HepG2 (cell line): ENCODE results near the gene TMTC2. TPM values are rescaled to one million over a fixed set of nuclear protein-coding genes. Genes with fewer than 3 reads are reported as not detected.

Experiments used
- ATAC-seq: fragments of 200-7000 bp; cut with Tn5 transposase; 3 replicates; pipeline ENCODE4 v1.9.1; 2020; ENCODE audit warnings: mild to moderate bottlenecking, moderate library complexity
- BruUV-seq: library from RNA; stranded (reverse); fragments of 400-500 nt; replicated peaks from 2 replicates; lab custom pipeline; 2021; lab: Mats Ljungman, UMichigan
- CTCF ChIA-PET: fragments of 300-600 bp; formaldehyde crosslinking; extraction: SDS; loops from one replicate; lab custom pipeline; 2021; ENCODE audit warnings: low total read pairs, inconsistent platforms, low intra/inter-chr PET ratio; lab: Yijun Ruan, JAX
- POLR2A ChIA-PET: fragments of 350-600 bp; sonication (Branson Sonifier 250); formaldehyde crosslinking; loops from one replicate; lab custom pipeline; 2020; ENCODE audit warnings: antibody characterized with exemption, inconsistent platforms; lab: Yijun Ruan, JAX
- DNase-seq: peaks from one replicate; pipeline ENCODE4 v3.0.0-alpha.2; 2015; ENCODE audit warnings: low spot score
- FAIRE-seq: peaks from 3 replicates; lab custom pipeline; 2011; peaks lifted over from hg19 to GRCh38; lab: Jason Lieb, UNC
- H2AFZ ChIP-seq: one replicate; pipeline ENCODE4 v1.6.1; 2011; ENCODE audit warnings: low read length, inconsistent platforms
- H3K27ac ChIP-seq: fragments of 300-600 bp; 3 replicates; pipeline ENCODE4 v1.8.0; 2011; ENCODE audit warnings: mixed run types, mild to moderate bottlenecking, mixed read lengths, low read length, inconsistent platforms; ENCODE audit not compliant: insufficient read depth; ENCODE audit errors: extremely low read length
- H3K27me3 ChIP-seq, 2 experiments: fragments of 200-600 bp in 1 of 2; 2 replicates in 1 of 2; 3 replicates in 1 of 2; pipeline versions ENCODE4 v1.6.0 to v1.8.0; 2011; ENCODE audit warnings: low read length in 2 of 2, mild to moderate bottlenecking in 2 of 2, moderate library complexity in 2 of 2, inconsistent platforms in 1 of 2; ENCODE audit not compliant: insufficient read depth in 2 of 2, control insufficient read depth in 1 of 2
- H3K36me3 ChIP-seq, 2 experiments: fragments of 200-600 bp in 1 of 2; replicated peaks in 1 of 2; 2 replicates in 1 of 2; 3 replicates in 1 of 2; pipeline versions ENCODE4 v1.5.1 to v1.8.0; 2011; ENCODE audit warnings: low read length in 2 of 2, inconsistent platforms in 1 of 2; ENCODE audit not compliant: insufficient read depth in 2 of 2, control insufficient read depth in 1 of 2
- H3K4me1 ChIP-seq: 2 replicates; pipeline ENCODE4 v1.5.1; 2012; ENCODE audit warnings: low read length, inconsistent platforms; ENCODE audit not compliant: insufficient read depth
- H3K4me2 ChIP-seq: 2 replicates; pipeline ENCODE4 v1.6.0; 2011; ENCODE audit warnings: low read depth, low read length, inconsistent platforms
- H3K4me3 ChIP-seq, 3 experiments: fragments of 200-600 bp in 1 of 3; sonication (generic), shearing (Covaris generic) in 1 of 3; replicated peaks in 1 of 3; 2 replicates each; pipeline ENCODE4 v1.5.1; 2011 to 2016; ENCODE audit warnings: low read length in 3 of 3, inconsistent platforms in 2 of 3, low read depth in 2 of 3, mild to moderate bottlenecking in 2 of 3, control low read depth in 1 of 3, mixed read lengths in 1 of 3; ENCODE audit not compliant: insufficient read depth in 1 of 3
- H3K79me2 ChIP-seq: one replicate; pipeline ENCODE4 v1.6.1; 2011; ENCODE audit warnings: low read length, inconsistent platforms; ENCODE audit not compliant: insufficient read depth
- H3K9ac ChIP-seq: 2 replicates; pipeline ENCODE4 v1.6.0; 2011; ENCODE audit warnings: mild to moderate bottlenecking, low read depth, low read length, inconsistent platforms; ENCODE audit not compliant: insufficient read depth
- H3K9me3 ChIP-seq: 2 replicates; pipeline ENCODE4 v1.5.1; 2012; ENCODE audit warnings: mild to moderate bottlenecking, low read length
- H4K20me1 ChIP-seq: 2 replicates; pipeline ENCODE4 v1.6.0; 2011; ENCODE audit warnings: inconsistent platforms, mild to moderate bottlenecking, low read length, moderate library complexity; ENCODE audit not compliant: insufficient read depth
- BORCS8-MEF2B ChIP-seq: sonication (generic); formaldehyde crosslinking; IDR thresholded peaks from 2 replicates; pipeline ENCODE4 v1.8.0; 2022; ENCODE audit warnings: mild to moderate bottlenecking, missing genetic modification reagents
- CBX1 ChIP-seq: IDR thresholded peaks from one replicate; pipeline ENCODE4 v1.6.1; 2016; ENCODE audit warnings: antibody characterized with exemption, low read depth
- CENPT ChIP-seq: sonication (generic); formaldehyde crosslinking; IDR thresholded peaks from 2 replicates; pipeline ENCODE4 v1.8.0; 2022; ENCODE audit warnings: low read depth, mild to moderate bottlenecking, moderate library complexity, missing genetic modification reagents
- ERF ChIP-seq: IDR thresholded peaks from 2 replicates; pipeline ENCODE4 v1.6.1; 2018; ENCODE audit warnings: missing biosample characterization, missing genetic modification reagents
- HES4 ChIP-seq: sonication (generic); formaldehyde crosslinking; IDR thresholded peaks from 2 replicates; pipeline ENCODE4 v1.9.0; 2021; ENCODE audit warnings: mild to moderate bottlenecking, missing genetic modification reagents, borderline replicate concordance
- HOXA3 ChIP-seq: sonication (generic); formaldehyde crosslinking; IDR thresholded peaks from 2 replicates; pipeline ENCODE4 v1.5.0; 2020; ENCODE audit warnings: missing genetic modification reagents
- ISX ChIP-seq: sonication (generic); formaldehyde crosslinking; conservative IDR thresholded peaks from 2 replicates; pipeline ENCODE4 v1.5.0; 2020; ENCODE audit warnings: missing genetic modification reagents
- KDM3A ChIP-seq: IDR thresholded peaks from 2 replicates; pipeline ENCODE4 v1.6.1; 2018; ENCODE audit warnings: low read depth, missing compliant biosample characterization
- NFIB ChIP-seq: sonication (generic); formaldehyde crosslinking; IDR thresholded peaks from 2 replicates; pipeline ENCODE4 v1.9.0; 2021; ENCODE audit warnings: missing genetic modification reagents, mild to moderate bottlenecking, borderline replicate concordance
- ZNF24 ChIP-seq: fragments of 450-650 bp; IDR thresholded peaks from 2 replicates; pipeline ENCODE4 v1.6.1; 2017; ENCODE audit warnings: antibody characterized with exemption, mild to moderate bottlenecking
- ZNF354B ChIP-seq: sonication (generic); formaldehyde crosslinking; IDR thresholded peaks from 2 replicates; pipeline ENCODE4 v1.8.0; 2022; ENCODE audit warnings: mild to moderate bottlenecking, missing genetic modification reagents
- ZNF749 ChIP-seq: sonication (generic); formaldehyde crosslinking; IDR thresholded peaks from 2 replicates; pipeline ENCODE4 v1.8.0; 2022; ENCODE audit warnings: mild to moderate bottlenecking, missing genetic modification reagents, moderate library complexity, borderline replicate concordance
- WGBS: methylation state at CpG from one replicate; pipeline ENCODE4 v1.1.6; 2017; ENCODE audit warnings: low lambda C conversion rate; 5-methylcytosine and 5-hydroxymethylcytosine counted together
- in situ Hi-C: cut with HindIII; loops from 2 replicates; pipeline ENCODE4 v1.10.0; 2017; ENCODE audit warnings: low pct_unique_long_range_greater_than_20kb; ENCODE audit not compliant: extremely low pct_ligation_motif_present
- intact Hi-C: fragments of 100-400 bp; cut with micrococcal nuclease; formaldehyde crosslinking; loops from one replicate; pipeline ENCODE4 v1.10.0; 2022; ENCODE audit not compliant: unreplicated experiment
- polyA plus RNA-seq, 8 experiments: library from polyadenylated mRNA; depleted of rRNA in 3 of 8; stranded (reverse) in 7 of 8; unstranded in 1 of 8; fragments of >200 nt; fragmentation: Illumina TruSeq in 4 of 8; extraction: Trizol in 4 of 8; gene quantifications; 2 replicates each; pipeline versions ENCODE4 v1.2.1 to v1.2.3, GENCODE V29; 2011 to 2016; ENCODE audit warnings: low read depth in 4 of 8, missing spikeins in 1 of 8, mixed read lengths in 1 of 8; ENCODE audit not compliant: insufficient read depth in 1 of 8
- total RNA-seq, 5 experiments: library from RNA; depleted of rRNA; stranded (reverse); fragments of >200 nt; fragmentation: Illumina TruSeq; extraction: Trizol; gene quantifications; 2 replicates each; pipeline ENCODE4 v1.2.3, GENCODE V29; 2016; ENCODE audit warnings: low read depth in 1 of 5
- TF ChIP-seq, protein P1 (sequence below): sonication (generic); formaldehyde crosslinking; IDR thresholded peaks from 2 replicates; pipeline ENCODE4 v1.9.0; 2021; ENCODE audit warnings: missing genetic modification reagents, borderline replicate concordance
- TF ChIP-seq, protein P2 (sequence below): sonication (generic); formaldehyde crosslinking; IDR thresholded peaks from 2 replicates; pipeline ENCODE4 v1.5.0; 2020; ENCODE audit warnings: missing genetic modification reagents, mild to moderate bottlenecking, borderline replicate concordance
- TF ChIP-seq, protein P3 (sequence below): IDR thresholded peaks from 2 replicates; pipeline ENCODE4 v1.6.1; 2016; ENCODE audit warnings: low read depth, borderline replicate concordance

TMTC2 gene
- total and polyA plus RNA-seq, 2 of the 13 experiments (the other 11 are each of a cell fraction or from before 2014, with no cell fraction given), result 0.55 to 0.63 TPM

DNA sequence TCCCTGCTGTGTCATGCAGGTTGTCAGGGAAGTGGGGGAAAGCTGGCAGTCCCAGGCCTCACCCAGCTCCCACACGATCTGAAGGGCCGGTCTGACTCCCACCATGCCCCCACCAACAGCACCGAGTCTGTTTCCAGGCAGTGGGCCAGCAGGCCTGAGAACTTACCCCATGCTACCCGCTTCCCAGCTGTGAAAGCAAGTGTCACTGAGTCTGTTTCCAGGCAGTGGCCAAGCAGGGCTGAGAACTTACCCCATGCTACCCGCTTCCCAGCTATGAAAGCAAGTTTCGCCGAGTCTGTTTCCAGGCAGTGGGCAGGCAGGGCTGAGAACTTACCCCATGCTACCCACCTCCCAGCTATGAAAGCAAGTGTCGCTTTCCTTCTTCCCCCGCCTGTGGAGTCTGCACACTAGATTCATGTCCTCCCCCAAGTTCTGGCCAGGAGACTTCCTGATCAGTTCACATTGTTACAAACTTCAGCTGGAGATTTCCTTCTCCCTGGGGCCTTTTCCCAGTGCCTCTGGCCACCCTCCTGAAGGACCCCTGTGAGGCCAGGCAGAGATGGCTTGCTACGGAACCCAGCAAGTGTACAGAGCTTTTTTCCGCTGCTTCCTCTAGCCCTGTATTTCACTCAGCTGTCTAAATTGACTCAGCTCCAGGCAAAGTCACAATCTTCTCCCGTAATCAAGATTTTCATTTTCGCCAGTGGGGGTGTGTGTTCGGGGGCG is 435.4 kb downstream of the TMTC2 start:
- H4K20me1 ChIP-seq, result no peaks in the 10 kb centered on the region
- BruUV-seq, result no TSS peak
- TF ChIP-seq BORCS8-MEF2B (CRISPR knock-in tag) (no peak), HOXA3 (CRISPR knock-in tag) (no peak)
- no peaks in the 10 kb centered on the region for H3K79me2 ChIP-seq
- DNase-seq (no peak), FAIRE-seq (no peak), ATAC-seq (no peak)
- no peak overlapping the region for H2AFZ ChIP-seq
- no peaks in the 10 kb centered on the region for H3K27me3 ChIP-seq
- H3K4me1 ChIP-seq, result no peaks in the 10 kb centered on the region
- no peaks in the 10 kb centered on the region for H3K9me3 ChIP-seq
- CTCF ChIA-PET, result no interaction called here
- no peak overlapping the region for H3K4me3 ChIP-seq
- no peak overlapping the region for H3K27ac ChIP-seq
- in situ Hi-C loops (no loop called here), intact Hi-C loops (no loop called here)
- H3K9ac ChIP-seq, result no peak overlapping the region
- H3K4me2 ChIP-seq, result no peak overlapping the region
- no peaks in the 10 kb centered on the region for H3K36me3 ChIP-seq
- POLR2A ChIA-PET, result no interaction called here
- 40% methylated on average over 13 of the region's 15 CpGs for WGBS

DNA sequence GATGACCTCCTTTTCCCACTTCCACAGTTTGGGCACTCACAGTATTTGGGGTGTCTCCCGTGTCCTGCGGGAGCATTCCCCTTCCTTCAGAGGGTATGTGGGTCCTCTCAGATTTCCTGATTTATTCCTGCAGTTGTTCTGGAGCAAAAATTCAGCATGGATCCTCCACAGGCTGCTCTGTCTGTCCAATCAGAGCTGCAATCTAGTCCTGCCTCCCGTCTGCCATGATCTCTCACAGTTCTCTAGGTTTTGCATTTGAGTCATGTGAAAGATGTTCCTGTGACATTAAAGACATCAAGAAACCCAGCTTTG is 435.9 kb downstream of the TMTC2 start:
- no peaks in the 10 kb centered on the region for H4K20me1 ChIP-seq
- H3K4me3 ChIP-seq, result no peak overlapping the region
- FAIRE-seq (no peak), DNase-seq (no peak), ATAC-seq (no peak)
- CTCF ChIA-PET, result no interaction called here
- in situ Hi-C loops, result no loop called here
- no peak overlapping the region for H2AFZ ChIP-seq
- TF ChIP-seq ZNF354B (CRISPR knock-in tag) (no peak), KDM3A (no peak), HES4 (CRISPR knock-in tag) (no peak), ZNF749 (CRISPR knock-in tag) (no peak), ISX (CRISPR knock-in tag) (no peak), CBX1 (no peak), NFIB (CRISPR knock-in tag) (no peak), CENPT (no peak), ERF (CRISPR knock-in tag) (no peak), ZNF24 (no peak)
- TF ChIP-seq, protein P1, sequence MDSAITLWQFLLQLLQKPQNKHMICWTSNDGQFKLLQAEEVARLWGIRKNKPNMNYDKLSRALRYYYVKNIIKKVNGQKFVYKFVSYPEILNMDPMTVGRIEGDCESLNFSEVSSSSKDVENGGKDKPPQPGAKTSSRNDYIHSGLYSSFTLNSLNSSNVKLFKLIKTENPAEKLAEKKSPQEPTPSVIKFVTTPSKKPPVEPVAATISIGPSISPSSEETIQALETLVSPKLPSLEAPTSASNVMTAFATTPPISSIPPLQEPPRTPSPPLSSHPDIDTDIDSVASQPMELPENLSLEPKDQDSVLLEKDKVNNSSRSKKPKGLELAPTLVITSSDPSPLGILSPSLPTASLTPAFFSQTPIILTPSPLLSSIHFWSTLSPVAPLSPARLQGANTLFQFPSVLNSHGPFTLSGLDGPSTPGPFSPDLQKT (CRISPR knock-in tag), result no peak
- TF ChIP-seq, protein P2, sequence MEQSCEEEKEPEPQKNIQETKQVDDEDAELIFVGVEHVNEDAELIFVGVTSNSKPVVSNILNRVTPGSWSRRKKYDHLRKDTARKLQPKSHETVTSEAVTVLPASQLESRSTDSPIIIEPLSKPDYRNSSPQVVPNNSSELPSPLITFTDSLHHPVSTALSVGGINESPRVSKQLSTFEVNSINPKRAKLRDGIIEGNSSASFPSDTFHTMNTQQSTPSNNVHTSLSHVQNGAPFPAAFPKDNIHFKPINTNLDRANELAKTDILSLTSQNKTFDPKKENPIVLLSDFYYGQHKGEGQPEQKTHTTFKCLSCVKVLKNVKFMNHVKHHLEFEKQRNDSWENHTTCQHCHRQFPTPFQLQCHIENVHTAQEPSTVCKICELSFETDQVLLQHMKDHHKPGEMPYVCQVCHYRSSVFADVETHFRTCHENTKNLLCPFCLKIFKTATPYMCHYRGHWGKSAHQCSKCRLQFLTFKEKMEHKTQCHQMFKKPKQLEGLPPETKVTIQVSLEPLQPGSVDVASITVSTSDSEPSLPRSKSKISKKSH (CRISPR knock-in tag), result no peak
- TF ChIP-seq, protein P3, sequence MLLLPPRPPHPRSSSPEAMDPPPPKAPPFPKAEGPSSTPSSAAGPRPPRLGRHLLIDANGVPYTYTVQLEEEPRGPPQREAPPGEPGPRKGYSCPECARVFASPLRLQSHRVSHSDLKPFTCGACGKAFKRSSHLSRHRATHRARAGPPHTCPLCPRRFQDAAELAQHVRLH (CRISPR knock-in tag), result no peak
- H3K9ac ChIP-seq, result no peak overlapping the region
- H3K27me3 ChIP-seq, result no peaks in the 10 kb centered on the region
- intact Hi-C loops, result no loop called here
- H3K27ac ChIP-seq, result no peak overlapping the region
- H3K4me1 ChIP-seq, result no peaks in the 10 kb centered on the region
- no peaks in the 10 kb centered on the region for H3K9me3 ChIP-seq
- POLR2A ChIA-PET, result no interaction called here
- 31% methylated on average over 3 of the region's 3 CpGs for WGBS
- no peaks in the 10 kb centered on the region for H3K36me3 ChIP-seq
- no peaks in the 10 kb centered on the region for H3K79me2 ChIP-seq
- no TSS peak for BruUV-seq
- no peak overlapping the region for H3K4me2 ChIP-seq
